Heart left ventricle (tissue), 16 donors: ENCODE measurements around the gene MRPL37. TPM values are rescaled to one million over a fixed set of nuclear protein-coding genes. Genes with fewer than 3 reads are reported as not detected.

Experiments used
- ATAC-seq, 4 donors: fragments of 200-7000 bp; cut with Tn5 transposase; one replicate each; pipeline ENCODE4 v1.9.1; 2020 to 2022; ENCODE audit warnings: moderate library complexity in 4 of 4, mild to moderate bottlenecking in 3 of 4, moderate number of reproducible peaks in 1 of 4
- DNase-seq, 5 donors: peaks; one replicate each; pipeline ENCODE4 v3.0.0-alpha.2; 2020
- H3K27ac ChIP-seq, 12 donors: fragments of 200-600 bp; sonication (generic) in 4 of 12; one replicate each; pipeline versions ENCODE4 v1.5.0 to v1.8.0; 2016 to 2022; ENCODE audit warnings: mild to moderate bottlenecking in 2 of 12
- H3K27me3 ChIP-seq, 9 donors: fragments of 200-600 bp; sonication (generic) in 2 of 9; one replicate each; pipeline versions ENCODE4 v1.5.1 to v1.8.0; 2016 to 2022; ENCODE audit warnings: mild to moderate bottlenecking in 3 of 9
- H3K36me3 ChIP-seq, 9 donors: fragments of 200-600 bp; sonication (generic) in 2 of 9; one replicate each; pipeline versions ENCODE4 v1.5.0 to v1.8.0; 2018 to 2022; ENCODE audit warnings: mild to moderate bottlenecking in 2 of 9
- H3K4me1 ChIP-seq, 12 donors: fragments of 200-600 bp; sonication (generic) in 4 of 12; one replicate each; pipeline versions ENCODE4 v1.5.0 to v1.8.0; 2016 to 2022; ENCODE audit warnings: mild to moderate bottlenecking in 3 of 12
- H3K4me3 ChIP-seq, 12 donors: fragments of 200-600 bp; sonication (generic) in 4 of 12; one replicate each; pipeline versions ENCODE4 v1.5.0 to v1.8.0; 2017 to 2022; ENCODE audit warnings: mild to moderate bottlenecking in 9 of 12, moderate library complexity in 4 of 12
- H3K9me3 ChIP-seq, 12 donors: fragments of 200-600 bp; sonication (generic) in 4 of 12; one replicate each; pipeline versions ENCODE4 v1.5.0 to v1.8.0; 2016 to 2022; ENCODE audit warnings: mild to moderate bottlenecking in 1 of 12
- POLR2A ChIP-seq, 2 donors: fragments of 450-650 bp; IDR thresholded peaks; one replicate each; pipeline ENCODE4 v1.6.1; 2017; ENCODE audit warnings: antibody characterized with exemption in 2 of 2, mild to moderate bottlenecking in 2 of 2, moderate library complexity in 2 of 2
- WGBS, 4 donors: extraction: QIAGEN DNeasy Blood & Tissue Kit in 2 of 4; methylation state at CpG; one replicate each; pipeline versions ENCODE4 v1.1.5 to v1.1.7; 2013 to 2018; 5-methylcytosine and 5-hydroxymethylcytosine counted together
- intact Hi-C, 10 donors: fragments of 100-400 bp; cut with DNase I; formaldehyde crosslinking; loops; one replicate each; pipeline versions ENCODE4 v1.11.1 to v1.14.2; 2022
- polyA plus RNA-seq, 2 donors: library from polyadenylated mRNA; stranded (reverse); fragments of 200-250 nt; gene quantifications; one replicate each; pipeline ENCODE4 v1.2.3, GENCODE V29; 2013
- total RNA-seq, 9 donors: library from RNA; depleted of rRNA in 2 of 9; stranded (reverse); fragments of >200 nt in 2 of 9; fragmentation: NEBNext Ultra II Directional in 3 of 9; extraction: Animal tissue kit (Norgen Biotek cat#: 25700) in 3 of 9; gene quantifications; one replicate each; pipeline versions ENCODE4 v1.1.0 to v1.2.4, GENCODE V29; 2016 to 2023
- TF ChIP-seq, protein P1 (sequence below), 12 donors: fragments of 200-600 bp; sonication (generic) in 4 of 12; IDR thresholded peaks; one replicate each; pipeline versions ENCODE4 v1.5.0 to v1.8.0; 2018 to 2022; ENCODE audit warnings: antibody characterized with exemption in 12 of 12, mild to moderate bottlenecking in 5 of 12
- donor health status: ischemic (EF 13 %, LVEDD 7.1; RV severe dilation, severe dysfunction).
- donor health status: healthy with polysubstance abuse.
- donor health status: DM: no; HTN: yes; CAD: no.
- donor health status: DM: no; HTN: no; CAD: no.
- donor health status: ischemic (EF 25% LVEDD 6.9; RV normal size, moderate dysfunction).
- donor health status: ischemic (EF 25% LVEDD 5.7; RV mildly dilated, moderate dysfunction).
- donor health status: healthy.
- donor health status: DM: yes; HTN: yes; CAD: no.
- donor health status: ischemic (EF 35%, LVEDD 5.7; RV mildly dilated, moderate dysfunction).
- donor health status: nonischemic (EF 11% LVEDD 7.7; RV severe dilation, severe dysfunction).
- donor health status: DM: yes; HTN: yes; CAD: no.
- donor health status: PGD.
- donor health status: ischemic (EF 29% LVEDD 5.4; RV normal size, mild dysfunction).
- donor health status: nonischemic (EF 23%, LVEDD 6.1; RV moderate dilation, normal function).

The MRPL37 gene
- total and polyA plus RNA-seq, 11 donors, result 46.7 to 122 (median 84.6) TPM

DNA sequence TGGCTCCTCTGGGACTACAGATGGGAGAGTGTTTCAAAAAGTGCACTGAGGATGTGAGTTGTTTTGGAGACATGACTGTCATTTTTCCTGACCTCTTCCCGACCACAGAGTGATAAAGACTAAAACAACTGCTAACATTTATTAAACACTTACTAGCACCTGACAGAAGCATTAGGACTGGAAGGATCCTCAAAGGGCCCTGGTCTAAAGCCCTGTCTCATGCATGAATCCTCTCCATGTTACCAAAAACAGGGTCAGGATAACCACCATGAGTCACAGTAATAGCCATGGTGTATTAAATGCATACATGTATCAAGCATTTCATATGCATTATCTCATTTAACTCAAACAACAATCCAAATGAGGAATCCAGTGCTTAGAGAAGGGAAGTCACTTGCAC is 11.7 kb upstream of the MRPL37 start:
- H3K36me3 ChIP-seq, result peaks cover 0 to 74% (median 19%) of the 10 kb centered on the region in 9 donors
- TF ChIP-seq, protein P1, sequence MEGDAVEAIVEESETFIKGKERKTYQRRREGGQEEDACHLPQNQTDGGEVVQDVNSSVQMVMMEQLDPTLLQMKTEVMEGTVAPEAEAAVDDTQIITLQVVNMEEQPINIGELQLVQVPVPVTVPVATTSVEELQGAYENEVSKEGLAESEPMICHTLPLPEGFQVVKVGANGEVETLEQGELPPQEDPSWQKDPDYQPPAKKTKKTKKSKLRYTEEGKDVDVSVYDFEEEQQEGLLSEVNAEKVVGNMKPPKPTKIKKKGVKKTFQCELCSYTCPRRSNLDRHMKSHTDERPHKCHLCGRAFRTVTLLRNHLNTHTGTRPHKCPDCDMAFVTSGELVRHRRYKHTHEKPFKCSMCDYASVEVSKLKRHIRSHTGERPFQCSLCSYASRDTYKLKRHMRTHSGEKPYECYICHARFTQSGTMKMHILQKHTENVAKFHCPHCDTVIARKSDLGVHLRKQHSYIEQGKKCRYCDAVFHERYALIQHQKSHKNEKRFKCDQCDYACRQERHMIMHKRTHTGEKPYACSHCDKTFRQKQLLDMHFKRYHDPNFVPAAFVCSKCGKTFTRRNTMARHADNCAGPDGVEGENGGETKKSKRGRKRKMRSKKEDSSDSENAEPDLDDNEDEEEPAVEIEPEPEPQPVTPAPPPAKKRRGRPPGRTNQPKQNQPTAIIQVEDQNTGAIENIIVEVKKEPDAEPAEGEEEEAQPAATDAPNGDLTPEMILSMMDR (IDR thresholded peaks at IDR 0.05), result no peak
- no peak for TF ChIP-seq POLR2A (IDR thresholded peaks at IDR 0.05)
- no peaks in the 10 kb centered on the region for H3K4me1 ChIP-seq
- H3K27ac ChIP-seq, result no peak overlapping the region
- ATAC-seq, result no peak
- 71 to 94% (median 87%) methylated on average over 1 of the region's 1 CpG for WGBS, 4 donors
- no peaks in the 10 kb centered on the region for H3K27me3 ChIP-seq
- intact Hi-C loops, result no loop called here
- no peak for DNase-seq
- H3K9me3 ChIP-seq, result no peaks in the 10 kb centered on the region
- no peak overlapping the region for H3K4me3 ChIP-seq

DNA sequence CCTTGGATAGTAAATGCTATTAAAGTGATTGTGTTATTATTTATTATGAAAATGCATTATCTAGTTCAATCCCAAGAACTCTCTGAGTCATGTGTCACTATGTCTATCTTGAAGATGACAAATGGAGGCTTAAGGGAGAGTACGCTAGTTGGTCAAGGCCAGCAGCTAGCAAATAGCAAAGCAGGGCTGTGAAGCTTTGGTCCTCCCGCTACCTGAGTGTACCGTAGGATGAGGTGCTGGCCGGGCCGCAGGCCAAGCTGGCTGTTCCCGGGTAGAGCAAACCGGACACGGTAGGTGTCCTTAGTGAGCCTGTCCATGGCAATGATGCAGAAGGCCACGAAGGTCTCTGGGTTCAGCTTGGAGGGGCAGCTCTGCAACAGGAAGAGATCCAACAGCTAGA is 9.4 kb upstream of the MRPL37 start:
- WGBS, 4 donors, result 92 to 100% (median 94%) methylated on average over 1 to 9 of the region's 9 CpGs
- DNase-seq (no peak), ATAC-seq (no peak)
- TF ChIP-seq POLR2A (IDR thresholded peaks at IDR 0.05), result no peak
- TF ChIP-seq, protein P1 (IDR thresholded peaks at IDR 0.05), result no peak
- Histone ChIP-seq H3K36me3 (peaks cover 0 to 90% (median 37%) of the 10 kb centered on the region in 9 donors), H3K27me3 (no peaks in the 10 kb centered on the region), H3K9me3 (no peaks in the 10 kb centered on the region), H3K4me1 (no peaks in the 10 kb centered on the region), H3K27ac (no peak overlapping the region), H3K4me3 (no peak overlapping the region)
- intact Hi-C loops, result loop anchor here in 2 of 10 donors (10.0 kb wide), 1 partner anchor 214 kb away; the partner anchor contains the start of gene SSBP3 (in 2 of the 2)

DNA sequence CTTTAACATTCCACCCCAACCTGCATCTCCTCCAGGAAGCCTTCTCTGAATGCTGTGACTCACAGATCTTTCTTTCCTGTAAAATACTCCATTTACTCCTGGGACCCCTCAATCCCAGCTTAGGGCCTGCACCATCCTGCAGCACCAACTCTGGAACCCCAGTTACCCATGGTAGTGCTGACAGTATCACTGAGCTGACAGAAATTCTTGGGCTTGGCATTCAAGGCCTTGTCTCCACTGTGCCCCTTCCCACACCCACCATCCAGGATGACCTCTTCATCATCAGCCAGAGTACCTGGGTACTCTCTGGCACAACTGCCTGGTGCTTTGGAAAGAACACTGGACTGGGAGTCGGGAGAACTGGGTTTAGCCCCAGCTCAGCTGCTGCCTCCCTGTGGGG is 8.4 kb upstream of the MRPL37 start:
- Histone ChIP-seq H3K27ac (no peak overlapping the region), H3K36me3 (peaks cover 0 to 90% (median 36%) of the 10 kb centered on the region in 9 donors), H3K9me3 (no peaks in the 10 kb centered on the region), H3K27me3 (no peaks in the 10 kb centered on the region), H3K4me1 (no peaks in the 10 kb centered on the region), H3K4me3 (no peak overlapping the region)
- DNase-seq, result no peak
- TF ChIP-seq, protein P1 (IDR thresholded peaks at IDR 0.05), result no peak
- no peak for TF ChIP-seq POLR2A (IDR thresholded peaks at IDR 0.05)
- no peak for ATAC-seq
- WGBS, 4 donors, result 85 to 100% (median 96%) methylated on average over 1 of the region's 1 CpG
- intact Hi-C loops, result loop anchor here in 2 of 10 donors (10.0 kb wide), 1 partner anchor 213 kb away; the partner anchor contains the start of gene SSBP3 (in 2 of the 2)

DNA sequence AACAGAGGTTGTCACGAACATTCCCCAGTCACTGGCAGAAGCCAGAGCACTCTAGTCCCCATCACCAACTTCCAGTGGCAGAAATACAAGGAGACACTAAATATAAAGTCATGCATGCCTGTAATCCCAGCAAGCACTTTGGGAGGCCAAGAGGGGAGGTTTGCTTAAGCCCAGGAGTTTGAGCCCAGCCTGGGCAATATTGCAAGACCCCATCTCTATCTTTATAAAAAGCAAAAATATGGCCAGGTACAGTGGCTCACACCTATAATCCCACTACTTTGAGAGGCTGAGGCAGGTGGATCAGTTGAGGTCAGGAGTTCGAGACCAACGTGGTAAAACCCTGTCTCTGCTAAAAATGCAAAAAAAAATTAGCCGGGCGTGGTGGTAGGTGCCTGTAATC is 6.5 kb upstream of the MRPL37 start:
- intact Hi-C loops, result loop anchor here in 2 of 10 donors (10.0 kb wide), 1 partner anchor 211 kb away; the partner anchor contains the start of gene SSBP3 (in 2 of the 2)
- no peaks in the 10 kb centered on the region for H3K4me1 ChIP-seq
- peaks cover 0 to 77% (median 34%) of the 10 kb centered on the region in 9 donors for H3K36me3 ChIP-seq
- ATAC-seq (no peak), DNase-seq (no peak)
- no peaks in the 10 kb centered on the region for H3K9me3 ChIP-seq
- H3K27me3 ChIP-seq, result no peaks in the 10 kb centered on the region
- TF ChIP-seq, protein P1 (IDR thresholded peaks at IDR 0.05), result no peak
- no peak for TF ChIP-seq POLR2A (IDR thresholded peaks at IDR 0.05)
- H3K4me3 ChIP-seq, result no peak overlapping the region
- 89 to 97% (median 93%) methylated on average over 5 of the region's 5 CpGs for WGBS, 4 donors
- H3K27ac ChIP-seq, result no peak overlapping the region
